HEK293T (cell line): Measurements from ENCODE around the gene OSBPL8.

ENCODE experiments used
- BHLHE40 ChIP-seq: fragments of 450-650 bp; IDR thresholded peaks from 2 replicates; pipeline ENCODE4 v1.6.1; 2016; ENCODE audit warnings: mild to moderate bottlenecking, moderate library complexity, borderline replicate concordance
- ELF4 ChIP-seq: fragments of 450-650 bp; IDR thresholded peaks from 2 replicates; pipeline ENCODE4 v1.6.1; 2017; ENCODE audit warnings: antibody characterized with exemption
- FOXA1 ChIP-seq: fragments of 450-650 bp; IDR thresholded peaks from 2 replicates; pipeline ENCODE4 v1.6.1; 2016; ENCODE audit warnings: mild to moderate bottlenecking
- FOXK2 ChIP-seq: fragments of 450-650 bp; IDR thresholded peaks from 2 replicates; pipeline ENCODE4 v1.6.1; 2016; ENCODE audit warnings: mild to moderate bottlenecking
- FOXM1 ChIP-seq: fragments of 450-650 bp; IDR thresholded peaks from 2 replicates; pipeline ENCODE4 v1.6.1; 2017; ENCODE audit warnings: mild to moderate bottlenecking, borderline replicate concordance
- HDGF ChIP-seq: fragments of 450-650 bp; IDR thresholded peaks from 2 replicates; pipeline ENCODE4 v1.6.1; 2017; ENCODE audit warnings: antibody characterized with exemption, borderline replicate concordance
- L3MBTL2 ChIP-seq: fragments of 450-650 bp; conservative IDR thresholded peaks from 2 replicates; pipeline ENCODE4 v1.6.1; 2016; ENCODE audit warnings: mild to moderate bottlenecking
- LEF1 ChIP-seq: fragments of 450-650 bp; IDR thresholded peaks from 2 replicates; pipeline ENCODE4 v1.6.1; 2017; ENCODE audit warnings: mild to moderate bottlenecking, borderline replicate concordance
- SP1 ChIP-seq: fragments of 450-650 bp; IDR thresholded peaks from 2 replicates; pipeline ENCODE4 v1.6.1; 2017
- SUZ12 ChIP-seq: fragments of 450-650 bp; IDR thresholded peaks from 2 replicates; pipeline ENCODE4 v1.6.1; 2016; ENCODE audit warnings: mild to moderate bottlenecking
- TARDBP ChIP-seq: fragments of 450-650 bp; IDR thresholded peaks from 2 replicates; pipeline ENCODE4 v1.6.1; 2016
- ZNF384 ChIP-seq: fragments of 450-650 bp; IDR thresholded peaks from 2 replicates; pipeline ENCODE4 v1.6.1; 2016
- TF ChIP-seq, protein P1 (sequence below): fragments of 450-650 bp; IDR thresholded peaks from 2 replicates; pipeline ENCODE4 v1.6.1; 2016

DNA sequence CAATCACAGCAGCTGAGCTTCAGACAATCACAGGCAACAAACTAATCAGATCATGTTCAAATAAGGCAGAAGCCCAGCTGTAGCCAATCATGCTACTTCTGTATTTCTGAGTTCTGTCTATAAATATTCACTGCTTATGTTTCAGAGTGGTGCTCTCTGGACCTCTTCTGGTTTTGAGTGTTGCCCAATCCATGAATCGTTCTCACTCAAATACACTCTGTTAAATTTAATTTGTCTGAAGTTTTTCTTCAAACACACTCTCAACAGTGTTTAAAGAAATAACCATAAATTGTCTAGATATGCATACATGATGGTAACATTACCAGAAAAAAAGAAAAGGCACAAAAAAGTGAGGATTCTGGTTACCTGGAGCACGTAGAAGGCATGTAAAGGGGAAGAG is 133.4 kb downstream of the OSBPL8 start:
- no peak for TF ChIP-seq BHLHE40
- TF ChIP-seq L3MBTL2: no peak
- no peak for TF ChIP-seq SUZ12
- TF ChIP-seq ZNF384: no peak
- TF ChIP-seq FOXM1: no peak
- TF ChIP-seq FOXK2: no peak
- TF ChIP-seq LEF1: no peak
- TF ChIP-seq HDGF: no peak
- TF ChIP-seq, protein P1, sequence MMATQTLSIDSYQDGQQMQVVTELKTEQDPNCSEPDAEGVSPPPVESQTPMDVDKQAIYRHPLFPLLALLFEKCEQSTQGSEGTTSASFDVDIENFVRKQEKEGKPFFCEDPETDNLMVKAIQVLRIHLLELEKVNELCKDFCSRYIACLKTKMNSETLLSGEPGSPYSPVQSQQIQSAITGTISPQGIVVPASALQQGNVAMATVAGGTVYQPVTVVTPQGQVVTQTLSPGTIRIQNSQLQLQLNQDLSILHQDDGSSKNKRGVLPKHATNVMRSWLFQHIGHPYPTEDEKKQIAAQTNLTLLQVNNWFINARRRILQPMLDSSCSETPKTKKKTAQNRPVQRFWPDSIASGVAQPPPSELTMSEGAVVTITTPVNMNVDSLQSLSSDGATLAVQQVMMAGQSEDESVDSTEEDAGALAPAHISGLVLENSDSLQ: no peak
- TF ChIP-seq FOXA1: no peak
- no peak for TF ChIP-seq TARDBP
- no peak for TF ChIP-seq ELF4
- no peak for TF ChIP-seq SP1
